ENCODE results near the gene MRGPRE. TPM values are rescaled to one million over a fixed set of nuclear protein-coding genes. Genes with fewer than 3 reads are reported as not detected.

The MRGPRE gene
- total RNA-seq, 5 donors from 2014 or later (not counting 1 experiment from before 2014, with no cell fraction given) = not detected

DNA sequence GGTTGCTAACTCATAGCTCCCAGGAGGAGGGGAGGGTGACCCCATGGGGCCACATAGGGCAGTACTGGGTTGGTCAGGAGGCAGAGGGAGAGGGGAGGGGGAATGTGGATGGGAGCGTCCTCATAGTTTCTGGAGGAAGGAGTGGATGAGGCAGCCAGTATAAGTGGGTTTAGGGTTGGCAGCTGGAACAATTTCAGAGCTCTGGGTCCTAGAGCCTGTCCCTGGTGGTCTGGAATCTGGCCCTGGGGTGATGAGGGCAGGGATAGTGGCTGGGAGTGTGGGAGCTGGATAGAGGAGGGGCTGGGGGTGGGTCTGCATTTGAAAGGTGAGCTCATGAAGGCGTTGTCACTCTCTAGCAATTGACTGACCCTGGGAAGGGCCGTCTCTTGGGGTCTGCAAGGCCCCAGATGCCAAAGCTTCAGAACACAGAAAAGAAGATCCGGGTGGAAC, 8.3 kb downstream of the MRGPRE start:
- H3K27me3 ChIP-seq (replicated peaks in 1 of 2; ENCODE audit: control insufficient read depth in 2 of 2, extremely low read depth in 1 of 2, insufficient read depth in 2 of 2, low read length in 1 of 2) = peaks cover 0 to 63% of the 10 kb centered on the region in 2 experiments
- 92% methylated on average over 3 of the region's 4 CpGs for WGBS (ENCODE audit: insufficient coverage)
- H3K27ac ChIP-seq (ENCODE audit: low read length) = no peak overlapping the region
- Mint-ChIP-seq H3K4me1 (peaks cover 10 to 11% (median 10%) of the 10 kb centered on the region in 3 donors), H3K27ac (no peak overlapping the region), H3K27me3 (peaks cover 5 to 25% of the 10 kb centered on the region in 2 donors), H3K4me3 (no peak overlapping the region), H3K9me3 (no peaks in the 10 kb centered on the region), H3K36me3 (no peaks in the 10 kb centered on the region)
- ATAC-seq (replicated peaks in 1 of 4) (no peak), DNase-seq (no peak)
- no peak overlapping the region for H3K4me3 ChIP-seq (ENCODE audit: control insufficient read depth in 1 of 2, extremely low read depth in 1 of 2, low read length in 1 of 2)
- peaks cover 0 to 10% of the 10 kb centered on the region in 2 experiments for H3K4me1 ChIP-seq (ENCODE audit: control insufficient read depth in 1 of 2, extremely low read depth in 1 of 2, insufficient read depth in 2 of 2, low read length in 2 of 2)
- no peaks in the 10 kb centered on the region for H3K9me3 ChIP-seq
- ChIA-PET CTCF (no interaction called here), POLR2A (no interaction called here)
- no peaks in the 10 kb centered on the region for H3K36me3 ChIP-seq (ENCODE audit: control insufficient read depth in 2 of 2, extremely low read depth in 1 of 2, insufficient read depth in 1 of 2, low read length in 1 of 2)

DNA sequence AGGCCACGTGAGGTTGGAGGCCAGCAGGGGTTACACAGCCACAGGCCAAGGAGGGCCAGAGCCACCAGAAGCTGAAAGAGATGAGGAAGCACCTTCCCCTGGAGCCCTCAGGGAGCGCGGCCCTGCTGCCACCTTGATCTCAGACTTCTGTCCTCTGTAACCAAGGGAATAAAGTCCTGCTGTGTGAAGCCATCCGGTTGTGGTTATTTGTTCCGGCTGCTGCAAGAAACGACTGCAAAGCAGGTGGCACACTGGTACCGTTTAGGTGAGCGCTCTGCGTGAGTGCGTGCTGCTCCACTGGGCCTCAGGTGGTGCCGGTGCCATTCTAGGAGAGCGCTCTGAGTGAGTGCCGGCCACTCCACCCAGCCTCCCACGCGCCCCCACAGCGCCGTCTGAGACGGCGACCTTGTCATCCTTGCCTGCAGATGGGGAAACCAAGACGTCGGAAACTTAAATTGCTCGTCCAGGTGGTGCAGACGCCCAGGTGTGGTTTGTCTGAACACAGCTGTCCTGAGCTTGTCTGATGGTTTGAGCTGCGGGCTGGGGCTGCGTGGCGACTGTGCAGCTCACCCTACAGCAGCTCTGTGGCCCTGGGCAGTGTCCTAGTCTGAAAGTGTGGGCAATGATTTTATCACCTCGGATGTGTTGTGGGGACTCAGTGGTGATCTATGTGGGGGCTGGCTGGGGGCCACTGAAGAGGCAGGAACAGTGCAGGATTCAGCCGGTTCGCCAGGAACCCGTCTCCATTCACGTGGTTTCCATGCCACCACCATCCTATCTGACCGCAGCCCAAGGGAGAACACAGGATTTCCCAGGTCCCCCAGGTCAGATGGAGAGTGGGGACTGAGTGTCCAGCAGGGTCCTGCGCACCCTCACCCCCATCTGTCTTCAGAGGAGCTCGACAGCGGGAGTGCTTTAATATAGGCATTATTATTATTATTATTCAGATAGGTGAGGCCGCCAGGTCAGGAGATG, 9.0 kb downstream of the MRGPRE start:
- H3K4me3 ChIP-seq (ENCODE audit: control insufficient read depth in 1 of 2, extremely low read depth in 1 of 2, low read length in 1 of 2) = peak overlapping the region in 1 of 2 donors; percentile 23
- H3K27ac ChIP-seq (ENCODE audit: low read length) = no peak overlapping the region
- Mint-ChIP-seq H3K4me3 (peak overlapping the region in 1 of 3 donors; percentile 37), H3K9me3 (no peaks in the 10 kb centered on the region), H3K36me3 (no peaks in the 10 kb centered on the region), H3K4me1 (peaks cover 10 to 11% (median 10%) of the 10 kb centered on the region in 3 donors), H3K27me3 (peaks cover 5 to 25% of the 10 kb centered on the region in 2 donors), H3K27ac (peak overlapping the region in 1 of 2 donors; percentile 48)
- H3K36me3 ChIP-seq (ENCODE audit: control insufficient read depth in 2 of 2, extremely low read depth in 1 of 2, insufficient read depth in 1 of 2, low read length in 1 of 2) = no peaks in the 10 kb centered on the region
- H3K9me3 ChIP-seq = no peaks in the 10 kb centered on the region
- DNase-seq = peak in 2 of 35 experiments; percentile 12 to 22
- peaks cover 0 to 69% of the 10 kb centered on the region in 2 experiments for H3K27me3 ChIP-seq (replicated peaks in 1 of 2; ENCODE audit: control insufficient read depth in 2 of 2, extremely low read depth in 1 of 2, insufficient read depth in 2 of 2, low read length in 1 of 2)
- ATAC-seq (replicated peaks in 1 of 4) = peak; percentile 10 to 59 (median 46)
- POLR2A ChIA-PET = no interaction called here
- peaks cover 0 to 10% of the 10 kb centered on the region in 2 experiments for H3K4me1 ChIP-seq (ENCODE audit: control insufficient read depth in 1 of 2, extremely low read depth in 1 of 2, insufficient read depth in 2 of 2, low read length in 2 of 2)
- 27% methylated on average over 26 of the region's 36 CpGs for WGBS (ENCODE audit: insufficient coverage)
- CTCF ChIA-PET = no interaction called here

DNA sequence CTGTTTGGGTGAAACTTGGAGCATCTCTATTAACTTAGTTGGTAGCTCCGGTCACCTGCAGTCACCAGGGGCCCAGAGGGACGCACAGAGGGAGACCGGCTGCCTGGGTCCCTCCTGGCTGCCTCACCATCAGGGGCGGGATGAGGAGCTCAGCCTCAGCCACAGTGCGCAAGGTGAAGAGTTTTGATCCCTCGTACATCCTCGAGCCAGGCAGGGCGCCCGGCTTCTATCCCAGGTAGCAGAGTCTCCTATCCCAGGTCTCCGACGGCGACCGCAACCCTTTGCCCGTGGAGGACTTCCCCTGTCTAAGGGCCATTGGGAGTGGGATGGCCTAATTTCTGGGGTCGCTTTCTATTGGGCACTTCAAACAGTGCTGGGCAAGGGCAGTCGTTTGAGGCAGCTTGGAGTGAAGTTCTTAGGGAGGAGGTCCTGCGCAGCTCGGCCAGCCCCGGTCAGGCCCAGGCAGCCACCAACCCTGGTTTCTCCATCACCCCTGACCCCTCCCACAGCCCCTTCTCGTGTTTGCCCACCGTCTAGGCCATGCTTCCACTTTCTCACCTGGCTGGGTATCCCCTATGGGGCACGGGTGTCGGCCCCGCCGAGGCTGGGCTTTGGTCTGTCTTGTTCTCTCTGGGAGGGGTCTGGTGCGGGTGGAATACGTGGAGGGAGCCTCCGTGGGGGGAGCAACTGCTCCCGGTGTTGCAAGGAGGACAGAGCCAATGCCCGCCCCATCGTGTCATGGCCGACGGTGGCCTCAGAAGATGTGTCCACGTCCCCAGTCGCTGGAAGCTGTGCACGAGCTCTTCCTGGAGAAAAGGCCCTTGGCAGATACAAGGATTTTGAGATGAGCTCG, 10.0 kb downstream of the MRGPRE start:
- H3K9me3 ChIP-seq = no peaks in the 10 kb centered on the region
- ATAC-seq (replicated peaks in 1 of 4) (no peak), DNase-seq (peak in 1 of 35 experiments; percentile 24)
- Mint-ChIP-seq H3K27ac (no peak overlapping the region), H3K27me3 (peaks cover 5 to 23% of the 10 kb centered on the region in 2 donors), H3K4me3 (peak overlapping the region in 1 of 3 donors; percentile 37), H3K4me1 (peaks cover 10 to 11% (median 10%) of the 10 kb centered on the region in 3 donors), H3K36me3 (no peaks in the 10 kb centered on the region), H3K9me3 (no peaks in the 10 kb centered on the region)
- 85% methylated on average over 30 of the region's 37 CpGs for WGBS (ENCODE audit: insufficient coverage)
- no peak overlapping the region for H3K4me3 ChIP-seq (ENCODE audit: control insufficient read depth in 1 of 2, extremely low read depth in 1 of 2, low read length in 1 of 2)
- peaks cover 0 to 11% of the 10 kb centered on the region in 2 experiments for H3K4me1 ChIP-seq (ENCODE audit: control insufficient read depth in 1 of 2, extremely low read depth in 1 of 2, insufficient read depth in 2 of 2, low read length in 2 of 2)
- ChIA-PET CTCF (no interaction called here), POLR2A (no interaction called here)
- H3K27me3 ChIP-seq (replicated peaks in 1 of 2; ENCODE audit: control insufficient read depth in 2 of 2, extremely low read depth in 1 of 2, insufficient read depth in 2 of 2, low read length in 1 of 2) = peaks cover 0 to 75% of the 10 kb centered on the region in 2 experiments
- H3K27ac ChIP-seq (ENCODE audit: low read length) = no peak overlapping the region
- no peaks in the 10 kb centered on the region for H3K36me3 ChIP-seq (ENCODE audit: control insufficient read depth in 2 of 2, extremely low read depth in 1 of 2, insufficient read depth in 1 of 2, low read length in 1 of 2)

DNA sequence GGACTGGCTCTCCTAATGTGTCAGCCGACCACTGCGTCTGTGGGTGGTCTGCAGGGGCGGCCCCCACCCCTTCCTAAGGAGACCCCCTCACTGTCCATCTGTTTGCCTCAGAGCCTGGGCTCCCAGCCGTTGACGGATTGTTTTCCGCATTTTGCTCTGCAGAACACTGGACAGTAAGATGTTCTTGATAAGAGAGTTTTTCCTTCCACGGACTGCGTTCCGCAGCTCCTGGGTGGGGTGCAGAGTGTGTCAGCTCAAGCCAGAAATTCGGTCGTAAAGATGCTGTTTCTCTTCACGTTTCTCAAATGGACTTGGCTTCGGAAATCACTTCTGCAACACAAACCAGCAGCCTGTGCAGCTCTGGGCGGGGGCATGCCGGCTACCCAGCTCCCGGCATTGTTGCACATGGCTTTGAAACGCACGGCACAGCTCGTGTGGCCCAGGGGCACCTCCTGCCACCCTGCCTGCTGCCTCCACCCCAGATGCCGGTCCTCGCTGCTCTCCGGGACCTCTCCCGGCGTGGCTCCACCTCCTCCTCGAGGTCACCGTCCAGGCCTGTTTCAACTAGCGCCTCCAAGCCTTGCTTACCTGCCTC, 10.7 kb downstream of the MRGPRE start:
- peaks cover 0 to 72% of the 10 kb centered on the region in 2 experiments for H3K27me3 ChIP-seq (replicated peaks in 1 of 2; ENCODE audit: control insufficient read depth in 2 of 2, extremely low read depth in 1 of 2, insufficient read depth in 2 of 2, low read length in 1 of 2)
- peaks cover 0 to 15% of the 10 kb centered on the region in 2 experiments for H3K4me1 ChIP-seq (ENCODE audit: control insufficient read depth in 1 of 2, extremely low read depth in 1 of 2, insufficient read depth in 2 of 2, low read length in 2 of 2)
- peak in 2 of 35 experiments; percentile 10 to 22 for DNase-seq
- peaks cover 5 to 23% of the 10 kb centered on the region in 2 donors for H3K27me3 Mint-ChIP-seq
- H3K4me1 Mint-ChIP-seq = peaks cover 14 to 16% (median 15%) of the 10 kb centered on the region in 3 donors
- no peaks in the 10 kb centered on the region for H3K36me3 ChIP-seq (ENCODE audit: control insufficient read depth in 2 of 2, extremely low read depth in 1 of 2, insufficient read depth in 1 of 2, low read length in 1 of 2)
- no peaks in the 10 kb centered on the region for H3K9me3 ChIP-seq
- H3K4me3 ChIP-seq (ENCODE audit: control insufficient read depth in 1 of 2, extremely low read depth in 1 of 2, low read length in 1 of 2) = no peak overlapping the region
- no peak overlapping the region for H3K27ac ChIP-seq (ENCODE audit: low read length)
- POLR2A ChIA-PET = no interaction called here
- H3K4me3 Mint-ChIP-seq = no peak overlapping the region
- WGBS (ENCODE audit: insufficient coverage) = 90% methylated on average over 21 of the region's 27 CpGs
- no peaks in the 10 kb centered on the region for H3K36me3 Mint-ChIP-seq
- H3K27ac Mint-ChIP-seq = no peak overlapping the region
- CTCF ChIA-PET = no interaction called here
- ATAC-seq (replicated peaks in 1 of 4) = no peak
- no peaks in the 10 kb centered on the region for H3K9me3 Mint-ChIP-seq

DNA sequence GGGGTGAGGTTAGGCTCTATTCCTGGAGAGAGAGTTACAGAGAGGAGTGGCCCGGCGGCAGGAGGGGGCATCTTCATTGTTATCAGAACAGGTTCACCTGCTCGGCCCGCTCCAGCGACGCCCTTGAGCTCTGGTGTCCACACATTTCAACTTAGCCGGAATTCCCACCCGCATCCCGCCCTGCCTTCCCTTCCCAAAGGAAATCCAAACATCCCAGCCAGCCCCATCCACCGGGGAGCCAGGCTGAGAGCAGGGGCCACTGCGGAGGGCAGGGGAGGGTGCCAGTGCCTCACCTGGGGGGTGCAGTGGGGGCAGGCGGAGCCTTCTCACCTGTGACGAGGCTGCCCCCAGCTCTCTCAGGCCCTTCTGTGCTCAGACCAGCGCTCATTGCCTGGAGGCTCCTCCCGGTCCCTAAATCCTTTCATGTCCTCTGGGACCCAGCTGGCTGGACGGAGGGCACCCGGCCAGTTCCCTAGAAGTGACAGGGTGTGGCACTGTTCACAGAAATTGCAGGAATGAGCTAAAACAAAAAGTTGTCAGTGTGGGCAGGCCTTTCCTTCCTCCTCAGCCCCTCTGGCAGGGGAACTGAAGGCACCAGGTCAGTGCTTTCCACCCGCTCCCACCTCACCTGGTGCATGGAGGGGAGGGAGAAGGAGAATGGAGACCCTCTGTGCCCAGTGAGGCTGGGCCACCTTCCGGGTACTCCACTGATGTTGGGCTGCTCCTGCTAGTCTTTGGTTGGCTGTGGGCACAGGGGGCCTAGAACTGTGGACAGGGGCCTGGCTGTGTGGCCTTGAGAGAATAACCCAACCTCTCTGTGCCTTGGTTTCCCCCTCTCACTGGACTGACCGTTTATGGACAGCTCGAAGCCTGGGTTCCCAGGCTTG, 11.5 kb downstream of the MRGPRE start:
- H3K4me3 Mint-ChIP-seq = no peak overlapping the region
- Histone ChIP-seq H3K27me3 (replicated peaks in 1 of 2; ENCODE audit: control insufficient read depth in 2 of 2, extremely low read depth in 1 of 2, insufficient read depth in 2 of 2, low read length in 1 of 2) (peaks cover 0 to 74% of the 10 kb centered on the region in 2 experiments), H3K9me3 (no peaks in the 10 kb centered on the region), H3K4me1 (ENCODE audit: control insufficient read depth in 1 of 2, extremely low read depth in 1 of 2, insufficient read depth in 2 of 2, low read length in 2 of 2) (peaks cover 0 to 15% of the 10 kb centered on the region in 2 experiments), H3K27ac (ENCODE audit: low read length) (no peak overlapping the region), H3K36me3 (ENCODE audit: control insufficient read depth in 2 of 2, extremely low read depth in 1 of 2, insufficient read depth in 1 of 2, low read length in 1 of 2) (no peaks in the 10 kb centered on the region), H3K4me3 (ENCODE audit: control insufficient read depth in 1 of 2, extremely low read depth in 1 of 2, low read length in 1 of 2) (no peak overlapping the region)
- H3K9me3 Mint-ChIP-seq = no peaks in the 10 kb centered on the region
- H3K36me3 Mint-ChIP-seq = no peaks in the 10 kb centered on the region
- ATAC-seq (replicated peaks in 1 of 4) (no peak), DNase-seq (peak in 3 of 35 experiments; percentile 3 to 21 (median 7))
- H3K4me1 Mint-ChIP-seq = peaks cover 14 to 16% (median 15%) of the 10 kb centered on the region in 3 donors
- POLR2A ChIA-PET = no interaction called here
- peaks cover 5 to 24% of the 10 kb centered on the region in 2 donors for H3K27me3 Mint-ChIP-seq
- peak overlapping the region in 1 of 2 donors; percentile 22 for H3K27ac Mint-ChIP-seq
- 85% methylated on average over 6 of the region's 21 CpGs for WGBS (ENCODE audit: insufficient coverage)
- CTCF ChIA-PET = no interaction called here

Data from T-cell (primary cell).